Activated naive CD8-positive, alpha-beta T cell treated with anti-CD3 and anti-CD28 coated beads, Interleukin-2, amount 50 U/mL, for 24 hours (primary cell): ENCODE data around the gene OVOL2.
"Not testable (repeated sequence)": the region's sequence is repeated elsewhere in the genome, so short reads cannot be mapped to it uniquely, and the experiment has no call there.

Experiments used
- ATAC-seq: fragments of 150-1000 bp; cut with Tn5 transposase; one replicate; pipeline ENCODE4 v1.10.0; 2021
- DNase-seq: peaks from one replicate; pipeline ENCODE4 v3.0.0; 2021
- H3K27ac Mint-ChIP-seq: one replicate; pipeline ENCODE4 v1.8.0; 2021; ENCODE audit warnings: mild to moderate bottlenecking, mixed read lengths
- H3K27me3 Mint-ChIP-seq: one replicate; pipeline ENCODE4 v1.8.0; 2021; ENCODE audit warnings: mixed read lengths
- H3K36me3 Mint-ChIP-seq: one replicate; pipeline ENCODE4 v1.8.0; 2021; ENCODE audit warnings: low read depth, mixed read lengths
- H3K4me1 Mint-ChIP-seq: one replicate; pipeline ENCODE4 v1.8.0; 2021; ENCODE audit warnings: mixed read lengths
- H3K4me3 Mint-ChIP-seq: one replicate; pipeline ENCODE4 v1.8.0; 2021; ENCODE audit warnings: mild to moderate bottlenecking, moderate library complexity, mixed read lengths
- H3K9me3 Mint-ChIP-seq: one replicate; pipeline ENCODE4 v1.8.0; 2021; ENCODE audit warnings: mixed read lengths

OVOL2 gene

GRCh38 chr20:18041462-18041861 is 16.3 kb downstream of the OVOL2 start:
- peaks cover 4% of the 10 kb centered on the region for H3K9me3 Mint-ChIP-seq
- H3K4me1 Mint-ChIP-seq = no peaks in the 10 kb centered on the region
- no peaks in the 10 kb centered on the region for H3K36me3 Mint-ChIP-seq
- H3K27me3 Mint-ChIP-seq = peaks cover 22% of the 10 kb centered on the region
- no peak for ATAC-seq
- H3K27ac Mint-ChIP-seq = no peak overlapping the region
- no peak overlapping the region for H3K4me3 Mint-ChIP-seq
- no peak for DNase-seq

- no peak for ATAC-seq
- Mint-ChIP-seq H3K4me1 (no peaks in the 10 kb centered on the region), H3K4me3 (no peak overlapping the region), H3K9me3 (peaks cover 4% of the 10 kb centered on the region), H3K27me3 (peaks cover 14% of the 10 kb centered on the region), H3K36me3 (no peaks in the 10 kb centered on the region), H3K27ac (no peak overlapping the region)
- no peak for DNase-seq
These were observed 18.7 kb downstream of the OVOL2 start for GRCh38 chr20:18039063-18039462.

GRCh38 chr20:18034039-18034438 is 23.7 kb downstream of the OVOL2 start:
- ATAC-seq (no peak), DNase-seq (no peak)
- Mint-ChIP-seq H3K4me3 (no peak overlapping the region), H3K9me3 (no peaks in the 10 kb centered on the region), H3K4me1 (no peaks in the 10 kb centered on the region), H3K27ac (no peak overlapping the region), H3K27me3 (peaks cover 5% of the 10 kb centered on the region), H3K36me3 (no peaks in the 10 kb centered on the region)

GRCh38 chr20:18032977-18033892 is 24.5 kb downstream of the OVOL2 start:
- Mint-ChIP-seq H3K9me3 (no peaks in the 10 kb centered on the region), H3K27ac (no peak overlapping the region), H3K36me3 (no peaks in the 10 kb centered on the region), H3K4me1 (no peaks in the 10 kb centered on the region), H3K4me3 (no peak overlapping the region), H3K27me3 (peaks cover 3% of the 10 kb centered on the region)
- no peak for ATAC-seq
- DNase-seq = no peak

GRCh38 chr20:18031888-18032509 is 25.7 kb downstream of the OVOL2 start:
- Mint-ChIP-seq H3K9me3 (no peaks in the 10 kb centered on the region), H3K4me1 (no peaks in the 10 kb centered on the region), H3K27ac (no peak overlapping the region), H3K36me3 (no peaks in the 10 kb centered on the region), H3K27me3 (peaks cover 3% of the 10 kb centered on the region), H3K4me3 (no peak overlapping the region)
- ATAC-seq = no peak
- no peak for DNase-seq

GRCh38 chr20:18031050-18031449 is 26.7 kb downstream of the OVOL2 start:
- DNase-seq (no peak), ATAC-seq (no peak)
- Mint-ChIP-seq H3K9me3 (no peaks in the 10 kb centered on the region), H3K27me3 (peaks cover 3% of the 10 kb centered on the region), H3K36me3 (no peaks in the 10 kb centered on the region), H3K27ac (no peak overlapping the region), H3K4me1 (no peaks in the 10 kb centered on the region), H3K4me3 (no peak overlapping the region)

- ATAC-seq (no peak), DNase-seq (no peak)
- Mint-ChIP-seq H3K27me3 (peaks cover 3% of the 10 kb centered on the region), H3K27ac (no peak overlapping the region), H3K9me3 (no peaks in the 10 kb centered on the region), H3K4me1 (no peaks in the 10 kb centered on the region), H3K4me3 (no peak overlapping the region), H3K36me3 (no peaks in the 10 kb centered on the region)
These were observed 27.7 kb downstream of the OVOL2 start for GRCh38 chr20:18030020-18030419.

- H3K4me3 Mint-ChIP-seq, H3K27ac Mint-ChIP-seq, DNase-seq, H3K9me3 Mint-ChIP-seq, H3K4me1 Mint-ChIP-seq, H3K36me3 Mint-ChIP-seq, ATAC-seq, H3K27me3 Mint-ChIP-seq: not testable (repeated sequence)
These were observed 30.7 kb downstream of the OVOL2 start for GRCh38 chr20:18027011-18027410.

- no peaks in the 10 kb centered on the region for H3K27me3 Mint-ChIP-seq
- H3K9me3 Mint-ChIP-seq = no peaks in the 10 kb centered on the region
- DNase-seq (no peak), ATAC-seq (no peak)
- no peaks in the 10 kb centered on the region for H3K36me3 Mint-ChIP-seq
- no peaks in the 10 kb centered on the region for H3K4me1 Mint-ChIP-seq
- no peak overlapping the region for H3K4me3 Mint-ChIP-seq
- H3K27ac Mint-ChIP-seq = no peak overlapping the region
These were observed 33.0 kb downstream of the OVOL2 start for GRCh38 chr20:18024606-18025127.

- H3K9me3 Mint-ChIP-seq = no peaks in the 10 kb centered on the region
- no peak overlapping the region for H3K4me3 Mint-ChIP-seq
- peaks cover 3% of the 10 kb centered on the region for H3K27me3 Mint-ChIP-seq
- H3K36me3 Mint-ChIP-seq = no peaks in the 10 kb centered on the region
- H3K27ac Mint-ChIP-seq = no peak overlapping the region
- ATAC-seq (no peak), DNase-seq (no peak)
- H3K4me1 Mint-ChIP-seq = no peaks in the 10 kb centered on the region
These were observed 36.8 kb downstream of the OVOL2 start for GRCh38 chr20:18020931-18021330.

GRCh38 chr20:18019068-18019467 is 38.6 kb downstream of the OVOL2 start:
- Mint-ChIP-seq H3K27ac (no peak overlapping the region), H3K9me3 (no peaks in the 10 kb centered on the region), H3K36me3 (no peaks in the 10 kb centered on the region), H3K27me3 (peaks cover 3% of the 10 kb centered on the region), H3K4me1 (no peaks in the 10 kb centered on the region), H3K4me3 (no peak overlapping the region)
- DNase-seq (no peak), ATAC-seq (peak; percentile 68)

GRCh38 chr20:18018100-18018499 is 39.6 kb downstream of the OVOL2 start:
- ATAC-seq (no peak), DNase-seq (no peak)
- Mint-ChIP-seq H3K36me3 (no peaks in the 10 kb centered on the region), H3K27ac (no peak overlapping the region), H3K27me3 (peaks cover 3% of the 10 kb centered on the region), H3K4me1 (no peaks in the 10 kb centered on the region), H3K9me3 (no peaks in the 10 kb centered on the region), H3K4me3 (no peak overlapping the region)

GRCh38 chr20:18016772-18017171 is 40.9 kb downstream of the OVOL2 start:
- Mint-ChIP-seq H3K27me3 (peaks cover 3% of the 10 kb centered on the region), H3K9me3 (no peaks in the 10 kb centered on the region), H3K27ac (no peak overlapping the region), H3K4me1 (no peaks in the 10 kb centered on the region), H3K36me3 (no peaks in the 10 kb centered on the region), H3K4me3 (no peak overlapping the region)
- ATAC-seq (no peak), DNase-seq (no peak)

GRCh38 chr20:18014411-18014810 is 43.3 kb downstream of the OVOL2 start:
- Mint-ChIP-seq H3K36me3 (no peaks in the 10 kb centered on the region), H3K4me1 (no peaks in the 10 kb centered on the region), H3K27me3 (peaks cover 3% of the 10 kb centered on the region), H3K9me3 (no peaks in the 10 kb centered on the region), H3K27ac (no peak overlapping the region), H3K4me3 (no peak overlapping the region)
- no peak for ATAC-seq
- no peak for DNase-seq

GRCh38 chr20:18012901-18013300 is 44.8 kb downstream of the OVOL2 start:
- Mint-ChIP-seq H3K9me3 (no peaks in the 10 kb centered on the region), H3K27me3 (no peaks in the 10 kb centered on the region), H3K4me3 (no peak overlapping the region), H3K27ac (no peak overlapping the region), H3K4me1 (no peaks in the 10 kb centered on the region), H3K36me3 (no peaks in the 10 kb centered on the region)
- ATAC-seq (no peak), DNase-seq (no peak)
